ENCODE results near the gene CHST1.

Gene CHST1

DNA sequence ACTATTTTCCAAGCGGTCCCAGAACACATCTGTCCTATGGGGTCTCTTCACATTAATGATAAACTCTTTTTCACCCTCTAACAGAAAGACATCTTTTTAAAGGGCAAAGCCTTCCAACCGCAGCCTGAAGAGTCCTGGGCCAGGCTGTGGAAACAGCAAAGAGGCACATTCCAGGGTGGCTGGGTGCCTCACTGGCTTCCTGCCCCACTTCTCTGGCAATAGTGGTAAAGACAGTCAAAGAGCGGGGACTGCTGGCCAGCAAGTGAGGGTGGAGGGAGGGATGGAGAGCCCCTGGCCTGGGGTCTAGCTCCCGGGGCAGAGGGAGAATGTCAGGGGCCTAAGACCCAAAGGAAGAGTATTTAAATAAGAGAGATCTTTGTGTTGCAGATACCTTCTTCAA lies 10.2 kb upstream of the CHST1 start:
- DNase-seq (ENCODE audit: low spot score) = no peak

GRCh38 chr11:45674481-45675190 lies 9.2 kb upstream of the CHST1 start:
- no peak for DNase-seq (ENCODE audit: low spot score)

DNA sequence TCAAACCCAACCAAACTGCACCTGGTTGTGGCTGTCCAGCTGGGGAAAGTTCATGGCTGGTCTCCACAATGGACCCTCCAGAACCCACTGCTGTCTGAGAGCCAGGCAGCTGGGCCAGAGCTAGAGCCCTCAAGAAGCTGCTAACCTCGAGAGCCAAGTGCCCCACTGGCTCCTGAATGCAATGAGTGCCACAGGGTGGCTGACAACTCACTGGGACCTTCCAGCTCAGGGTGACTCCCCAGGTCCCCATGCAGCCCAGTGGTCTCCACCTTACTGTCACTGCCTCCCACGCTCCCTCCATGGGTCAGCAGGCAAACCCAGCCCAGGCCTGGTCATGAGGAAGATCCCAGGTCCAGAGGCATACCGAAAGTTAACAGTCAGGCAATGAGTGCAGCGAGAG lies 8.0 kb upstream of the CHST1 start:
- no peak for DNase-seq (ENCODE audit: low spot score)

DNA sequence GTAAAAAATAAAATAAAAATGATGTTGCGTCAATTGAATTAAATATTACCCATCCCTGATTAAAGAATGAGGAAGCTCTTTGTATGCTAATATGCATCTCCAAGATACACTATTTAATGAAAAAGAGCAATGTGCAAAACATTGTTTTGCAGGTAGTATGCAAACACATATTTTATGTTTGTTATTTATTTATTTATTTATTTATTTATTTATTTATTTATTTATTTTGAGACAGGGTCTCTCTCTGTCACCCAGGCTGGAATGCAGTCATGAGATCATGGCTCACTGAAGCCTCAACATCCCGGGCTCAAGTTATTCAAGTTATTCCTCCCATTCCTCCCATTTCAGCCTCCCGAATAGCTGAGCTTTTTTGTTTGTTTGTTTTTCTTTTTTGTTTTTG lies 7.2 kb upstream of the CHST1 start:
- DNase-seq (ENCODE audit: low spot score) = no peak

DNA sequence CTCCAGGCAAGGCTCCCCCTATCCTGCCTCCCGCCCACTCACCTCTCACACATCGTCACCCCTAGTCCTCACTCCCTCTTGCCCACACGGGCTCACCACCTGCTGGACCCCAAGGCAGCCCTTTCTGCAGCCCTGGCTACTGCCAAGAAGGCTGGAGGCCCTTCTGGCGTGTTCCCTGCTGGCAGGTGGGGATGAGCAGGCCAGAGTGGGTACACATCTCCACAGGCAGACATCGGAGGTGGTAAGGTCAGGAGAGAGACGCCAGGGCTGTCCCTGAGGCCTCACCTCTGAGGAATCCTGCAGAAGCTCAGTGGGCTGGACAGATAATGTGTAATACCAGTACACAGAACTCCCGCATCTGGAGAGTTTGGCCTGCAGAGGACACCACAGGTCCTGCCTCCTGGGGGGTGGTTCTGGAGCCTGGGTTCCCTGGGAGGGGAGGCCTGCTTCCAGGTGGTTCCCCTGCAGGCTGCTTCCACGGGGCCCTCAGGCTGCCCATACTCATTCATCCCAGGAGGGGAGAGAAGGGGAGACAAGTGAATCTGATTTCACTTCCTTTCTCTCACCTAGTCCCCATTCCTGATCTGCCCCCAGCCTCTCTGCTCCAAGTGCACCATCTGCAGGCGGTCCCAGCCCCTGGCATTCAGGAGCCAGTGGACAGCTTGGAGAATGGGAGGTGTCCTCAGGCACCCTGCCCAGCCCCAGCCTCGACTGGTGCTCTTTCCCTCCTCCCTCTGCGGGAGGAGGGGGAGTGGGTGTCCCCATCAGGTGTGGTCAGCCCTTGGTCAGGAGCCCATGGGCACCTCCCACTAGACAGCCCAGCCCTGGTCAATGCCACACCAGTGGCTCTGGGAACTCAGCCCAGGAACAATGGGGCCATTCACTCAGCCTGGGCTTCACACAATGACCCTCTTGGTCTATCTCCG lies 6.1 kb upstream of the CHST1 start:
- no peak for DNase-seq (ENCODE audit: low spot score)

GRCh38 chr11:45670386-45671135 lies 5.1 kb upstream of the CHST1 start:
- no peak for DNase-seq (ENCODE audit: low spot score)

DNA sequence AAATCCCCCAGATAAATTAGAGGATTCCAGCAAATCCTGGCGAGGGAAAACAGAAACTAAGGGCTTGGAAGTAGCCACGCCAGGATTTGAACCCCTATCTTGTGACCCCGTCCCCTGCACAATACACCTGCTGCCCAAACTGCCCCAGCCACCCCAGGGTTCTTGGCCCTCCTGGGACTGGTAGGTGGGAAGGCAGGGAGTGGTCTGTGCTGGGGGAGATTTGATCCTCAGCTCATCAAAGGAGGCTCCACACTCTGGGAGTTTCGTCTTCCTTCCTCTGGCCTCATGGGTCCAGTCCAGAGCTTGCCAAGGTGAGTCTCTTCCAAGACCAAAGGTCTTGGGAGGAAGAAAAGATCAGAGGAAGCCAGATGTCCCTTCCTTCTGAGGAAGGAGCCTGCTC lies 4.5 kb upstream of the CHST1 start:
- DNase-seq (ENCODE audit: low spot score) = no peak

- no peak for DNase-seq (ENCODE audit: low spot score)
These were observed 3.7 kb upstream of the CHST1 start for GRCh38 chr11:45669146-45669545.

- DNase-seq (ENCODE audit: low spot score) = no peak
These were observed 2.7 kb upstream of the CHST1 start for GRCh38 chr11:45667929-45668680.

DNA sequence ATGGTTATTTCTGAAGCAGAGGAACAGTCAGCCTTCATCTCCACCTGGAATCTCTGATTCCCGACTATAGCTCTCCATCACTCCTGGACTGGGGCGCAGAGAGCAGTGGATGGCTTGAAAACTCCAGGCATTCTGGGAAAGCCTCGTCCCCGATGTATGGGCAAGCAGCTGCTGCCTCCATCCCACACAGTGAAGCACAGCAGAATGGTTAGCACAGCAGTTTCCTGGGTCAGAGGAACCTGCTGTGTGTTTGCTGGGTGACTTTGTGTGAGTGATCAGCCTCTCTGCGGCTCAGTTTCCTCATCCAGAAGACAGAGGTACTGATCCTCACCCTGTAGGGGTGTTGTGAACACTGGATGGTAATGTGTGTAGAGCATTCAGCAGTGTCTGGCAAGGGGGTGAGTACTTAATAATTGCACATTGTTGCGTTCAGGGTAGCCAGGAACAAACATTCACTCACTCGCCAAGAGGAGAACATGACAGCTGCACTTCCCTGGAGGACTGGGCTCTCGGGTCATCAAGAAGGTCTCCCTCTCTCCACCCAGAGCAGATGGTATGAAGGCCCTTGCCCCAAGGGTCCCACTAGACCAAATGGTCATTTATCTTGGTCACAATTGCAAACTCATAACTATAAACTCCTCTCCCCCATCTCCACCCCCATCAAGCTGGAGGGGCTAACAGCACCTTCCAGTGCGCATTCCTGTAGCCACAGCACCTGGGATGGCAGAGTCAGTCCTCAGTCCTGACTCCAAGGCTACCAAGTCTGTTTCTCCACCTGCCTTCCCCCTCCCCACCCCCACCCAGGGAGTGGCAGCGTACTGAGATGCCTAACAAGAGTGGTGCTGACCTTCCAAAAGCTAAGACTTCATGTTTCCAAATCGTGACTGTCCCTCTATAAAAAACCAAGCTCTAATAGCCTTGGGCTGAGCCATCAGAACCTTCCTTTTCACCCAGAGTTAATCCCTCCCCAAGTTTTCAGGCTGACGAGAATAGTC lies 1.5 kb upstream of the CHST1 start:
- DNase-seq (ENCODE audit: low spot score) = no peak

DNA sequence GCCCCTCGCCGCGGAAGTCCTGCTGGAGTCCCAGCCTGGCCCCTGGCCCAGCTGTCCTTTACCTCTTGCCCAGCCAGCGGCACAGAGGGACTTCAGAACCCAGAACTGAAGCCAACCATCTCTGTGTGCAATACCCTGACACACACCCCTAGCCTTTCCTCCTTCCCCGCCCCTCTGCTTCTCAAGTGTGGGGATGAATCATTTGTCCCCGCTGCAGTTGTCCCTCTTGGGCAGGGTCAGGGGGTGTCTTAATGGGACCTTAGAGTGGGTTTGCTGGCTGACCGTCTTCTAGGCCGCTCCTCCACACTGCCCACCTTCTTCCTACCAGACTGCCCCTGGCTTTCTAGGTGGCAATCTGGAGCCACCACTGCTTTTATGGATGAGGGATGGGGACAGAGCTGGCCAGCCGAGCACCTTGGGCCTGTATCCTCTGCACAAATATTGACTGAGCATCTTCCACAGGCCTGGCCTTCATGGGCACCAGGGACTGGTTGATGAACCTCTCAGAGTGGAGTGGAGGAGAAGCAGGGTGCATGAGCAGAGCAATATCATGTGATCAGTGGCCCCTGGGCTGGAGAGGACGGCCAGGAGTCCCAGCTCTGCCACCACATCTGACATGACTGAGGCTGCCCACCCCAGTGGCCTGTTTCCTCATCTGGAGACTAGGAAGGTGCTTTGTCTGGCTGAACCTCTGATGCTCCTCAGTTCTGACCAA lies 668 bp upstream of the CHST1 start:
- no peak for DNase-seq (ENCODE audit: low spot score)

DNA sequence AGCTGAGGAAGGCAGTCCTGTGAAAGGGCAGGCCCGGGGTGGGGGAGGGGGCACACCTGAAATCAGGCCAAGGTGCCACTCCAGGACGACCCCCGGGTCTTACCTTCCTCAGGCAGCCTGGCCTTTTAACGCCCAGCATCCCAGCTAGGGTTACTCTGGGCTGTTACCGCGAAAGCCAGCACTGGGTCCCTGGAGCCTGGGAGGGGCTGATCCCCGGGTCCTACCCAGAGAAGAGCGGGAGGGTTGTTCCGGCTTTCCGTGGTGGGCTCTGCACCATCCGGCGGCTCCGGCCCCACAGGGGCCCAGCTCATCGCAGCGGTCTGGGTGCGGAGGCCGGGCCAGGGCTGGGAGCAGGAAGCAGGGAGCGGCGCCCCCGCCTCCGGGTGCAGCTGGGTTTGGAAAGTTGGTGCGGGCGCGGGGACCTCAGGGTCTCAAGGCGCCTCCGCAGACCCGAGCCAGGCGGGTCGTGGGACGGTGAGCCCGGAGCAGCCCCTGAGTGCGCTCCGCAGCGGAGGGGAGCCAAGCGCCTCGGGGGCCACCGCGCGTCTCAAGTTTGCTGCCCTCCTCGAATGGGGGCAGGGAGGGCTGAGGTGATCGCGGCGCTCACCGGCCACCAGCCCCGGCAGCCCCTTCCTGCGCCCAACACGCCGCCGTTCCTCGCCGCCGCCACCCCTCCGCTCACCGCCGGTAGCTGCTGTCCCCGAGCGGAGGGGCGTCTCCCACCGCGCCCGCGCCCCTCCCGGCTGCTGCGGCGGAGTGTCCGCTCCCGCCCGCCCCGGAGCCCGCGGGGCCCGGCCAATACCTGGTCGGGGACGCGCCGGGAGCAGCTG lies 831 bp downstream of the CHST1 start:
- DNase-seq (ENCODE audit: low spot score) = no peak

DNA sequence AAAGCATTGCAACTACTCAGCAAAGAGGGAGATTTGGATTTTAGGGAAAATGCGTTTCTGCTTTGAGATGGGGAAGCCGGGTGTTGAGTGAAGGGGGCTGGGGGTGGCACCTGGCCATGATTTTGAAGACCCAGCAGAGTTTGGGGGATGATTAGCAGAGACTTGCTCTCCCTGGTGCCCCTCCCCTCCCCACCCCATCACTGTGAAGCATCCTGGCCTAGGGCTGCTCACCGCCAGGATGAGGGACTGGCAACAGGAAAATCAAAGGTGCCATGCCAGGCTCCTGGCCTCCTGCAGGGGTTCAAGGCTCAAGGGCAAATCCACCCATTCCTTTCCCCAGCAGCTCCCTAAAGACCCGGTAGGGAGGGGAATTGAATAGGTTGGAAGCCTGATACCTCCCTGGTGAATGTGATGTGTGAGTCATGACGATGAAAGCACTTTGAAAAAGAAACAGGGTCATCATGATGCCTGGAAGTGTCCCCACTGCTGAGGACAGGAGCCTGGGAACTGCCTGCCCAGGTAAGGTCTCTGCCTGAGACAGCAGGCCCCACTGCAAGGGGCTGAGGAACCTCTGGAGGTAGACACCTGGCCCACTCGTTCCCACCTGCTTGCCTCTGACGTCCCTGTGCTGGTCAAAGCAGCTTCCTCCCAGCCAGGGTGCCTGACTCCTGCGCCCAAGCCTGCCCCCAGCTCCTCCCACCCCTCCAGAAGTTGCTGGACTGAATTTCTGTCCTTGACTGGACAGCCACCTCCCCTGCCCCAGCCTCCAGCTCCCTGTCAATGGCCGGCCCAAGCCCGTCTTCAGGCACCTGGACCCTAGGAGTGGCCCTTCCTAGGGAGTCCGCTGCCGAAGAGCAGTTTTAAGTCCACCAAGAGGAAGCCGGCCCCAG lies 1.7 kb downstream of the CHST1 start:
- no peak for DNase-seq (ENCODE audit: low spot score)

GRCh38 chr11:45662665-45663485 lies 2.5 kb downstream of the CHST1 start:
- DNase-seq (ENCODE audit: low spot score) = no peak

- DNase-seq (ENCODE audit: low spot score) = no peak
These were observed 3.2 kb downstream of the CHST1 start for GRCh38 chr11:45662096-45662664.

DNA sequence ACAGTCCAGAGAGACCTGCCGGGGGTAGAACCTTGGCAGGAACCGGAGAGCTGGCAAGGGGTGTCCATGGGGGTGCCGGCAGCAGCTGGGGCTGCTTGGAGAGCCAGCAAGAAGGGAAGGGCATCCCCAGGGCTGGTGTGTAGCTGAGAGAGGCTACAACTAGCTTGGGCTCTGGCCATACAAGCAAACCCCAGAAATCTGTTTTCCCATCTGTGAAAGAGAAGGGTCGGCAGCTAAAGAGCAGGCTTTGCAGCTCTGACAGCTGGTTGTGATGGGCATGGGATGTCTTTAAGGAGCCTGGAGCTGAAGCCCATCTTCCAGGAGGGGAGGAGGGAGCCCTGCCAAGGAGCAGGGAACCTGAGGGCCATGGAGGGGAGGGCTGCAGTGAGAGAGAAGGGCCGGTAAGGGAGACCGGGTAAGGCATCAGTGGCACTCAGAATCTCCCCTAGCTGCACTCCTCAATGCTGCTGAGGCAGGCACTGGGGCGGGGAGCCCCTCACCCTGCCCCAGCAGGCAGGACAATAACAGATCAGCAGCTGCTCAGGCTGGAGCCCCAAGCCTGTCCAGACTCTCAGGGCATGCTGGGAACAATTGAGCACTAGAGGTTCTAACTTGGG lies 3.9 kb downstream of the CHST1 start:
- DNase-seq (ENCODE audit: low spot score) = no peak

All from SK-N-DZ (cell line).